BJ (cell line): ENCODE measurements around the gene KRT80. TPM values are rescaled to one million over a fixed set of nuclear protein-coding genes. Genes with fewer than 3 reads are reported as not detected.

Experiments used
- CTCF ChIA-PET: fragments of 350-600 bp; formaldehyde crosslinking; extraction: SDS; loops from one replicate; lab custom pipeline; 2021; ENCODE audit warnings: antibody characterized with exemption, inconsistent platforms; lab: Yijun Ruan, JAX
- POLR2A ChIA-PET: fragments of 300-600 bp; sonication (Branson Sonifier 250); formaldehyde crosslinking; extraction: SDS; loops from one replicate; lab custom pipeline; 2021; ENCODE audit warnings: antibody characterized with exemption; lab: Charles Lee
- DNase-seq: peaks from one replicate; pipeline ENCODE4 v3.0.0-alpha.2; 2011; ENCODE audit warnings: low read depth
- H3K27me3 ChIP-seq: 2 replicates; pipeline ENCODE4 v1.6.0; 2011; ENCODE audit warnings: low read length; ENCODE audit not compliant: control insufficient read depth, insufficient read depth
- H3K36me3 ChIP-seq: 2 replicates; pipeline ENCODE4 v1.5.1; 2011; ENCODE audit warnings: low read length; ENCODE audit not compliant: control insufficient read depth, insufficient read depth
- H3K4me3 ChIP-seq: 2 replicates; pipeline ENCODE4 v1.5.1; 2011; ENCODE audit warnings: low read depth, mild to moderate bottlenecking, control low read depth, low read length
- CTCF ChIP-seq: IDR thresholded peaks from 2 replicates; pipeline ENCODE4 v1.5.1; 2011; ENCODE audit warnings: low read depth, mild to moderate bottlenecking, control low read depth, inconsistent platforms, low read length, moderate library complexity; ENCODE audit not compliant: insufficient read depth
- polyA plus RNA-seq: library from polyadenylated mRNA; depleted of rRNA; stranded (reverse); fragments of >200 nt; gene quantifications from 2 replicates; pipeline ENCODE4 v1.2.3, GENCODE V29; 2011

The KRT80 gene
- polyA plus RNA-seq, 1 experiment: 5.9 TPM

- H3K27me3 ChIP-seq: no peaks in the 10 kb centered on the region
- no peak overlapping the region for H3K4me3 ChIP-seq
- no peak for DNase-seq
- no peak for TF ChIP-seq CTCF
- ChIA-PET POLR2A (no interaction called here), CTCF (interaction anchor here (0.8 to 2.1 kb wide), 5 partner anchors 10 to 46 kb away, joined by 3 to 8 read pairs (median 3); no protein-coding TSS in a partner anchor)
- H3K36me3 ChIP-seq: no peaks in the 10 kb centered on the region
Measured at GRCh38 chr12:52231305-52232202, 39.7 kb upstream of the KRT80 start.

- Histone ChIP-seq H3K36me3 (no peaks in the 10 kb centered on the region), H3K27me3 (no peaks in the 10 kb centered on the region), H3K4me3 (no peak overlapping the region)
- POLR2A ChIA-PET: interaction anchor here (1.1 kb wide), 1 partner anchor 50 kb away, joined by 3 read pairs; no protein-coding TSS in a partner anchor
- peak; percentile 80 for DNase-seq
- CTCF ChIA-PET: interaction anchor here (1.4 to 2.6 kb wide), 3 partner anchors 18 to 96 kb away, joined by 5 to 14 read pairs (median 7); no protein-coding TSS in a partner anchor
- no peak for TF ChIP-seq CTCF
Measured at GRCh38 chr12:52230364-52231281, 38.8 kb upstream of the KRT80 start.

GRCh38 chr12:52229836-52230343 lies 38.1 kb upstream of the KRT80 start:
- no peak for TF ChIP-seq CTCF
- ChIA-PET CTCF (interaction anchor here (0.8 to 2.6 kb wide), 6 partner anchors 15 to 97 kb away, joined by 3 to 14 read pairs (median 6); no protein-coding TSS in a partner anchor), POLR2A (interaction anchor here (1.1 kb wide), 1 partner anchor 51 kb away, joined by 3 read pairs; no protein-coding TSS in a partner anchor)
- no peaks in the 10 kb centered on the region for H3K27me3 ChIP-seq
- no peaks in the 10 kb centered on the region for H3K36me3 ChIP-seq
- H3K4me3 ChIP-seq: no peak overlapping the region
- no peak for DNase-seq

- Histone ChIP-seq H3K4me3 (no peak overlapping the region), H3K36me3 (no peaks in the 10 kb centered on the region), H3K27me3 (no peaks in the 10 kb centered on the region)
- no peak for TF ChIP-seq CTCF
- CTCF ChIA-PET: interaction anchor here (1.2 to 2.6 kb wide), 4 partner anchors 16 to 98 kb away, joined by 3 to 14 read pairs (median 6); no protein-coding TSS in a partner anchor
- no peak for DNase-seq
- POLR2A ChIA-PET: no interaction called here
Measured at GRCh38 chr12:52228931-52229330, 37.1 kb upstream of the KRT80 start.
